Loucy (cell line): ENCODE data around the gene BTBD9.

Experiments used
- H2AFZ ChIP-seq: fragments of 200-600 bp; sonication (generic); 2 replicates; pipeline ENCODE4 v1.6.0; 2016; ENCODE audit warnings: antibody characterized with exemption, mild to moderate bottlenecking, low read length, moderate library complexity
- H3F3A ChIP-seq: fragments of 200-600 bp; 2 replicates; pipeline ENCODE4 v1.6.0; 2016; ENCODE audit warnings: antibody characterized with exemption, low read depth, mild to moderate bottlenecking
- H3K27me3 ChIP-seq: fragments of 200-600 bp; sonication (generic); 2 replicates; pipeline ENCODE4 v1.6.1; 2014; ENCODE audit warnings: low read length, mild to moderate bottlenecking; ENCODE audit not compliant: insufficient read depth, poor library complexity, severe bottlenecking
- H3K36me3 ChIP-seq: fragments of 200-600 bp; sonication (generic); 2 replicates; pipeline ENCODE4 v1.6.1; 2016; ENCODE audit warnings: low read length; ENCODE audit not compliant: insufficient read depth
- H3K4me1 ChIP-seq: fragments of 200-600 bp; sonication (generic); 2 replicates; pipeline ENCODE4 v1.5.1; 2014; ENCODE audit warnings: low read length, mild to moderate bottlenecking; ENCODE audit not compliant: insufficient read depth, poor library complexity, severe bottlenecking
- H3K4me2 ChIP-seq: fragments of 200-600 bp; sonication (generic); 2 replicates; pipeline ENCODE4 v1.6.0; 2014; ENCODE audit warnings: antibody characterized with exemption, low read length, low read depth, mild to moderate bottlenecking; ENCODE audit not compliant: poor library complexity, severe bottlenecking
- H3K4me3 ChIP-seq: fragments of 200-600 bp; sonication (generic); 2 replicates; pipeline ENCODE4 v1.5.1; 2014; ENCODE audit warnings: low read length, mild to moderate bottlenecking, mixed read lengths; ENCODE audit not compliant: poor library complexity, severe bottlenecking
- H3K79me2 ChIP-seq: fragments of 200-600 bp; sonication (generic); 2 replicates; pipeline ENCODE4 v1.6.1; 2014; ENCODE audit warnings: low read length; ENCODE audit not compliant: insufficient read depth
- H3K9ac ChIP-seq: fragments of 200-600 bp; sonication (generic); 2 replicates; pipeline ENCODE4 v1.6.0; 2014; ENCODE audit warnings: mild to moderate bottlenecking, low read depth, low read length, moderate library complexity; ENCODE audit not compliant: poor library complexity, severe bottlenecking
- H3K9me2 ChIP-seq: fragments of 200-600 bp; sonication (generic); replicated peaks from 2 replicates; pipeline ENCODE4 v1.6.1; 2016; ENCODE audit warnings: low read depth, low read length, mixed read lengths
- H3K9me3 ChIP-seq: fragments of 200-600 bp; sonication (generic); 2 replicates; pipeline ENCODE4 v1.6.1; 2014; ENCODE audit warnings: mild to moderate bottlenecking, antibody characterized with exemption, low read length, low read depth; ENCODE audit not compliant: insufficient read depth
- H4K20me1 ChIP-seq: fragments of 200-600 bp; sonication (generic); 2 replicates; pipeline ENCODE4 v1.6.0; 2014; ENCODE audit warnings: antibody characterized with exemption, low read length, mild to moderate bottlenecking; ENCODE audit not compliant: insufficient read depth, poor library complexity, severe bottlenecking
- EZH2phosphoT487 ChIP-seq: fragments of 200-600 bp; IDR thresholded peaks from 2 replicates; pipeline ENCODE4 v1.6.1; 2018; ENCODE audit warnings: antibody characterized with exemption, mild to moderate bottlenecking, moderate library complexity, borderline replicate concordance
- TF ChIP-seq, protein P1 (sequence below): fragments of 200-600 bp; sonication (generic); conservative IDR thresholded peaks from 2 replicates; pipeline ENCODE4 v1.5.1; 2014; ENCODE audit warnings: mild to moderate bottlenecking, antibody characterized with exemption, low read length

BTBD9 gene

GRCh38 chr6:38220069-38220723 is 419.5 kb downstream of the BTBD9 start:
- H3K9me2 ChIP-seq = no peaks in the 10 kb centered on the region
- TF ChIP-seq EZH2phosphoT487 = no peak
- TF ChIP-seq, protein P1, sequence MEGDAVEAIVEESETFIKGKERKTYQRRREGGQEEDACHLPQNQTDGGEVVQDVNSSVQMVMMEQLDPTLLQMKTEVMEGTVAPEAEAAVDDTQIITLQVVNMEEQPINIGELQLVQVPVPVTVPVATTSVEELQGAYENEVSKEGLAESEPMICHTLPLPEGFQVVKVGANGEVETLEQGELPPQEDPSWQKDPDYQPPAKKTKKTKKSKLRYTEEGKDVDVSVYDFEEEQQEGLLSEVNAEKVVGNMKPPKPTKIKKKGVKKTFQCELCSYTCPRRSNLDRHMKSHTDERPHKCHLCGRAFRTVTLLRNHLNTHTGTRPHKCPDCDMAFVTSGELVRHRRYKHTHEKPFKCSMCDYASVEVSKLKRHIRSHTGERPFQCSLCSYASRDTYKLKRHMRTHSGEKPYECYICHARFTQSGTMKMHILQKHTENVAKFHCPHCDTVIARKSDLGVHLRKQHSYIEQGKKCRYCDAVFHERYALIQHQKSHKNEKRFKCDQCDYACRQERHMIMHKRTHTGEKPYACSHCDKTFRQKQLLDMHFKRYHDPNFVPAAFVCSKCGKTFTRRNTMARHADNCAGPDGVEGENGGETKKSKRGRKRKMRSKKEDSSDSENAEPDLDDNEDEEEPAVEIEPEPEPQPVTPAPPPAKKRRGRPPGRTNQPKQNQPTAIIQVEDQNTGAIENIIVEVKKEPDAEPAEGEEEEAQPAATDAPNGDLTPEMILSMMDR = no peak
- no peak overlapping the region for H2AFZ ChIP-seq
- no peaks in the 10 kb centered on the region for H4K20me1 ChIP-seq
- H3K4me3 ChIP-seq = no peak overlapping the region
- H3K27me3 ChIP-seq = no peaks in the 10 kb centered on the region
- H3K36me3 ChIP-seq = no peaks in the 10 kb centered on the region
- H3K79me2 ChIP-seq = no peaks in the 10 kb centered on the region
- no peaks in the 10 kb centered on the region for H3F3A ChIP-seq
- no peak overlapping the region for H3K9ac ChIP-seq
- H3K4me1 ChIP-seq = no peaks in the 10 kb centered on the region
- H3K4me2 ChIP-seq = no peak overlapping the region
- H3K9me3 ChIP-seq = no peaks in the 10 kb centered on the region

- Histone ChIP-seq H3K4me2 (no peak overlapping the region), H3K4me3 (no peak overlapping the region), H3F3A (no peaks in the 10 kb centered on the region), H3K4me1 (peaks cover 2% of the 10 kb centered on the region), H3K27me3 (no peaks in the 10 kb centered on the region), H3K79me2 (no peaks in the 10 kb centered on the region), H3K9ac (no peak overlapping the region), H3K36me3 (no peaks in the 10 kb centered on the region), H2AFZ (no peak overlapping the region), H3K9me3 (no peaks in the 10 kb centered on the region), H3K9me2 (no peaks in the 10 kb centered on the region), H4K20me1 (no peaks in the 10 kb centered on the region)
- TF ChIP-seq, protein P1 = no peak
- no peak for TF ChIP-seq EZH2phosphoT487
These were observed 421.5 kb downstream of the BTBD9 start for GRCh38 chr6:38218235-38218634.

DNA sequence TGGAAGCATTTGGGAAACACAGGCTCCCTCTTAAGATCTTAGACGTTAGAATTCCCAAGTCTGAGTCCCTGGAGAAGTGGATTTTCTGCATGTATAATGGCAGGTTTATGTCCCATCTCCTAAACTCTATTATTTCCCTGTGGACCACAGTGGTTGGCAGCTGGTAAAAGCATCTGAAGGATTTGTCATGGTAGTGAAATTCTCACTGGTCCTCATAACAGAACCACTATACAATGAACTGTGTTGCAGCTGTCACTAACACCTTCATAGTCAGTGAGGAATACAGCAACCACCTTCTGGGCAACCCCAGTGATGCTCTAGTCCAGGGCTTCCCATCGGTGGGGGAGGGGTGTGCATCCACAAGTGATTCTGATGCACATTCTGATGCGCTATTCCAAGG is 423.3 kb downstream of the BTBD9 start:
- Histone ChIP-seq H3K79me2 (0 out of 2 replicates have a peak, but pooled peaks cover 2% of the 10 kb centered on the region), H3K4me2 (no peak overlapping the region), H3K9me2 (no peaks in the 10 kb centered on the region), H4K20me1 (no peaks in the 10 kb centered on the region), H2AFZ (no peak overlapping the region), H3K4me3 (no peak overlapping the region), H3K9ac (no peak overlapping the region), H3F3A (no peaks in the 10 kb centered on the region), H3K9me3 (no peaks in the 10 kb centered on the region), H3K36me3 (no peaks in the 10 kb centered on the region), H3K4me1 (peaks cover 13% of the 10 kb centered on the region), H3K27me3 (no peaks in the 10 kb centered on the region)
- TF ChIP-seq, protein P1 = no peak
- no peak for TF ChIP-seq EZH2phosphoT487
